ENCODE data around the gene APOL2. TPM values are rescaled to one million over a fixed set of nuclear protein-coding genes. Genes with fewer than 3 reads are reported as not detected.
"Not testable (repeated sequence)": the region's sequence is repeated elsewhere in the genome, so short reads cannot be mapped to it uniquely, and the experiment has no call there.

APOL2 gene
- total RNA-seq, 2 experiments from 2014 or later: 76.4 to 82.9 TPM

- Mint-ChIP-seq H3K27ac (no peak within 1 kb of the TSS), H3K4me1 (ENCODE audit: low read depth) (peaks cover 14% of the 10 kb centered on the region), H3K27me3 (peaks cover 3% of the 10 kb centered on the region), H3K4me3 (no peak within 1 kb of the TSS), H3K36me3 (no peaks in the 10 kb centered on the region), H3K9me3 (no peaks in the 10 kb centered on the region)
- no peak for DNase-seq
- intact Hi-C loops (cut with micrococcal nuclease): no loop called here
- POLR2A ChIA-PET: no interaction called here
- CTCF ChIA-PET: no interaction called here
These were observed 37.6 kb downstream of the APOL2 start, which contains the start of gene APOL4 for GRCh38 chr22:36201630-36202319. Gene APOL4, minus strand, starts transcription at chr22:36201809. Its CDS starts 75 bp downstream, at chr22:36201734.

- H3K27me3 Mint-ChIP-seq; DNase-seq; H3K9me3 Mint-ChIP-seq; CTCF ChIA-PET; H3K27ac Mint-ChIP-seq; POLR2A ChIA-PET; H3K36me3 Mint-ChIP-seq; intact Hi-C loops (cut with micrococcal nuclease); H3K4me3 Mint-ChIP-seq: not testable (repeated sequence)
- H3K4me1 Mint-ChIP-seq (ENCODE audit: low read depth): peaks cover 17% of the 10 kb centered on the region
These were observed 38.3 kb downstream of the APOL2 start for GRCh38 chr22:36201025-36201424.

- no peak overlapping the region for H3K4me3 Mint-ChIP-seq
- DNase-seq: no peak
- intact Hi-C loops (cut with micrococcal nuclease): loop anchor here (5.0 kb wide), 1 partner anchor 42 kb away; no protein-coding TSS in a partner anchor
- ChIA-PET CTCF (interaction anchor here (1.0 to 1.6 kb wide), 2 partner anchors 16 to 79 kb away, joined by 3 read pairs; no protein-coding TSS in a partner anchor), POLR2A (no interaction called here)
- peaks cover 3% of the 10 kb centered on the region for H3K27me3 Mint-ChIP-seq
- H3K9me3 Mint-ChIP-seq: no peaks in the 10 kb centered on the region
- H3K27ac Mint-ChIP-seq: no peak overlapping the region
- H3K4me1 Mint-ChIP-seq (ENCODE audit: low read depth): peaks cover 24% of the 10 kb centered on the region
- H3K36me3 Mint-ChIP-seq: no peaks in the 10 kb centered on the region
These were observed 40.3 kb downstream of the APOL2 start for GRCh38 chr22:36199001-36199551.

GRCh38 chr22:36198536-36198935, 40.8 kb downstream of the APOL2 start:
- H3K27me3 Mint-ChIP-seq: peaks cover 3% of the 10 kb centered on the region
- H3K36me3 Mint-ChIP-seq: no peaks in the 10 kb centered on the region
- DNase-seq: no peak
- no peak overlapping the region for H3K27ac Mint-ChIP-seq
- H3K4me1 Mint-ChIP-seq (ENCODE audit: low read depth): peaks cover 24% of the 10 kb centered on the region
- intact Hi-C loops (cut with micrococcal nuclease): loop anchor here (5.0 kb wide), 1 partner anchor 41 kb away; no protein-coding TSS in a partner anchor
- H3K9me3 Mint-ChIP-seq: no peaks in the 10 kb centered on the region
- no peak overlapping the region for H3K4me3 Mint-ChIP-seq
- ChIA-PET POLR2A (no interaction called here), CTCF (interaction anchor here (1.0 to 4.8 kb wide), 4 partner anchors 16 to 79 kb away, joined by 3 to 25 read pairs (median 6); partner anchors contain the start of gene APOL2)

- no peak overlapping the region for H3K4me3 Mint-ChIP-seq
- H3K36me3 Mint-ChIP-seq: no peaks in the 10 kb centered on the region
These were observed 41.7 kb downstream of the APOL2 start for GRCh38 chr22:36197514-36198146.

GRCh38 chr22:36197065-36197440, 42.3 kb downstream of the APOL2 start:
- no peaks in the 10 kb centered on the region for H3K9me3 Mint-ChIP-seq
- POLR2A ChIA-PET: interaction anchor here (1.0 kb wide), 1 partner anchor 41 kb away, joined by 4 read pairs; no protein-coding TSS in a partner anchor

More at GRCh38 chr22:36197514-36198146, 41.7 kb downstream of the APOL2 start:
- Mint-ChIP-seq H3K27me3 (peaks cover 3% of the 10 kb centered on the region), H3K4me1 (ENCODE audit: low read depth) (peaks cover 24% of the 10 kb centered on the region), H3K27ac (no peak overlapping the region), H3K9me3 (no peaks in the 10 kb centered on the region)
- intact Hi-C loops (cut with micrococcal nuclease): loop anchor here (5.0 kb wide), 1 partner anchor 40 kb away; no protein-coding TSS in a partner anchor
- CTCF ChIA-PET: interaction anchor here (0.9 to 4.8 kb wide), 6 partner anchors 18 to 289 kb away, joined by 3 to 25 read pairs (median 7); partner anchors contain the start of gene APOL2
- peak; percentile 45 for DNase-seq
- POLR2A ChIA-PET: interaction anchor here (1.0 kb wide), 1 partner anchor 40 kb away, joined by 4 read pairs; no protein-coding TSS in a partner anchor

GRCh38 chr22:36196254-36197064, 42.9 kb downstream of the APOL2 start:
- POLR2A ChIA-PET: no interaction called here
- H3K27ac Mint-ChIP-seq: no peak overlapping the region
- peaks cover 24% of the 10 kb centered on the region for H3K4me1 Mint-ChIP-seq (ENCODE audit: low read depth)
- intact Hi-C loops (cut with micrococcal nuclease): loop anchor here (5.0 kb wide), 1 partner anchor 39 kb away; no protein-coding TSS in a partner anchor
- no peak for DNase-seq
- H3K27me3 Mint-ChIP-seq: no peaks in the 10 kb centered on the region
- no peaks in the 10 kb centered on the region for H3K36me3 Mint-ChIP-seq
- H3K4me3 Mint-ChIP-seq: no peak overlapping the region
- no peaks in the 10 kb centered on the region for H3K9me3 Mint-ChIP-seq
- CTCF ChIA-PET: interaction anchor here (0.7 to 4.8 kb wide), 8 partner anchors 16 to 290 kb away, joined by 3 to 25 read pairs (median 7); partner anchors contain the start of gene APOL2

More at GRCh38 chr22:36197065-36197440, 42.3 kb downstream of the APOL2 start:
- H3K4me3 Mint-ChIP-seq: no peak overlapping the region
- CTCF ChIA-PET: interaction anchor here (0.9 to 4.8 kb wide), 6 partner anchors 17 to 290 kb away, joined by 3 to 25 read pairs (median 7); partner anchors contain the start of gene APOL2
- no peaks in the 10 kb centered on the region for H3K36me3 Mint-ChIP-seq
- H3K27ac Mint-ChIP-seq: no peak overlapping the region
- peaks cover 24% of the 10 kb centered on the region for H3K4me1 Mint-ChIP-seq (ENCODE audit: low read depth)
- peaks cover 1% of the 10 kb centered on the region for H3K27me3 Mint-ChIP-seq
- intact Hi-C loops (cut with micrococcal nuclease): loop anchor here (5.0 kb wide), 1 partner anchor 40 kb away; no protein-coding TSS in a partner anchor
- no peak for DNase-seq

- no peak overlapping the region for H3K4me3 Mint-ChIP-seq
- no peaks in the 10 kb centered on the region for H3K9me3 Mint-ChIP-seq
- peaks cover 24% of the 10 kb centered on the region for H3K4me1 Mint-ChIP-seq (ENCODE audit: low read depth)
- H3K36me3 Mint-ChIP-seq: no peaks in the 10 kb centered on the region
- intact Hi-C loops (cut with micrococcal nuclease): loop anchor here (1.0 to 5.0 kb wide), 4 partner anchors 22 to 82 kb away; partner anchors contain the start of gene APOL2
- DNase-seq: peak; percentile 63
- POLR2A ChIA-PET: no interaction called here
- no peaks in the 10 kb centered on the region for H3K27me3 Mint-ChIP-seq
- CTCF ChIA-PET: interaction anchor here (0.6 to 4.8 kb wide), 15 partner anchors 12 to 292 kb away, joined by 3 to 25 read pairs (median 3); partner anchors contain the start of genes APOL1 and APOL2
- H3K27ac Mint-ChIP-seq: no peak overlapping the region
These were observed 44.4 kb downstream of the APOL2 start for GRCh38 chr22:36194971-36195370.

- peaks cover 24% of the 10 kb centered on the region for H3K4me1 Mint-ChIP-seq (ENCODE audit: low read depth)
- H3K36me3 Mint-ChIP-seq: no peaks in the 10 kb centered on the region
- DNase-seq: no peak
- ChIA-PET POLR2A (no interaction called here), CTCF (interaction anchor here (0.6 to 4.8 kb wide), 15 partner anchors 13 to 292 kb away, joined by 3 to 25 read pairs (median 3); partner anchors contain the start of genes APOL1 and APOL2)
- H3K27me3 Mint-ChIP-seq: no peaks in the 10 kb centered on the region
- no peak overlapping the region for H3K27ac Mint-ChIP-seq
- H3K4me3 Mint-ChIP-seq: no peak overlapping the region
- H3K9me3 Mint-ChIP-seq: no peaks in the 10 kb centered on the region
- intact Hi-C loops (cut with micrococcal nuclease): no loop called here
These were observed 44.9 kb downstream of the APOL2 start for GRCh38 chr22:36194385-36194784.

- no peak for DNase-seq
- intact Hi-C loops (cut with micrococcal nuclease): no loop called here
- Mint-ChIP-seq H3K4me3 (no peak overlapping the region), H3K27ac (no peak overlapping the region), H3K9me3 (no peaks in the 10 kb centered on the region), H3K4me1 (ENCODE audit: low read depth) (peaks cover 24% of the 10 kb centered on the region), H3K27me3 (no peaks in the 10 kb centered on the region), H3K36me3 (no peaks in the 10 kb centered on the region)
- ChIA-PET POLR2A (no interaction called here), CTCF (interaction anchor here (1.0 to 4.8 kb wide), 4 partner anchors 13 to 93 kb away, joined by 3 to 25 read pairs (median 4); no protein-coding TSS in a partner anchor)
These were observed 45.8 kb downstream of the APOL2 start for GRCh38 chr22:36193577-36193976.

- DNase-seq: no peak
- Mint-ChIP-seq H3K36me3 (no peaks in the 10 kb centered on the region), H3K4me1 (ENCODE audit: low read depth) (peaks cover 22% of the 10 kb centered on the region), H3K27me3 (no peaks in the 10 kb centered on the region), H3K27ac (no peak overlapping the region), H3K4me3 (no peak overlapping the region), H3K9me3 (no peaks in the 10 kb centered on the region)
- intact Hi-C loops (cut with micrococcal nuclease): no loop called here
- ChIA-PET POLR2A (no interaction called here), CTCF (interaction anchor here (1.0 to 2.0 kb wide), 5 partner anchors 13 to 278 kb away, joined by 3 to 4 read pairs (median 3); no protein-coding TSS in a partner anchor)
These were observed 46.2 kb downstream of the APOL2 start for GRCh38 chr22:36193171-36193570.

Measured in activated CD4-positive, alpha-beta memory T cell treated with anti-CD3 and anti-CD28 coated beads for 36 hours (primary cell).